DMS 273 (cell line): Measurements from ENCODE around the gene INPP4B.

ENCODE experiments used
- DNase-seq: peaks from one replicate; lab custom pipeline; 2025; ENCODE audit not compliant: unreplicated experiment; lab: John Stamatoyannopoulos, UW

Gene INPP4B

DNA sequence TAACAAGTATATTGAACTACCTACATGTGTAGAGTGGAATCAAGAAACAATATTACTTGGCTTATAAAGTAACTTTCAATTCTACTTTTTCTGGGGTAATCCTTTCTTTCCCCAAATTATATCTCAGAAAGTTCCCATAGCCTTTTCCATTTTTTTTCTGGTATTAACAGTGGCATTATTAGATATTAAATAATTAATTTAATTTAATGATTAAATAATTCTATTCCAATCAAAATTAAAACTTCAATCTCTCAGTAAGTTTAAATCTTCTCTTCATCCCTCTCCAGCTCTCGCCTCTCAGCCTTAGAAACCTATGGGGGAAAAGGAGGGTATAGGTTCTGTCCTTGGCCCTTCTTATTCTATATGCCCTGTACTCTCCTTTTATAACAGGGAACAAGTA lies 262.4 kb downstream of the INPP4B start:
- no peak for DNase-seq

DNA sequence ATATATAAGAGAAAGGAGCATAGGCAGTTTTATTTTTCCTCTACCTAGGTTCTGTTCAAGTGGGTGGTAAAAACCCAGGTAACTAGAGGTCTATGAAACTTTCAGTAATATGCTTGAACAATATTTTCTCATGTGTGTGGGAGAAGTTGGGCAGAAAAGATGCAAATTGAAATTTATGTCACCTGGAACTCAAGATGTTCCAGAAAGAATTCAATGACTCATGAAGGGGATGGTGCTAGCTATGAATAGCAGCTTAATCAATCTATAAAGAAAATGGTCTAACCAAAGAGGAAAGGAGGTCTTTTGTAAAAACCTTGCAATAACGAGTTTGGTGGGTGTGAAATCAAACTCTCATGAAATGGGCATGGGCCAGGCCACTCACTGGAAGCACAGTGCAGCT lies 263.8 kb downstream of the INPP4B start:
- no peak for DNase-seq

DNA sequence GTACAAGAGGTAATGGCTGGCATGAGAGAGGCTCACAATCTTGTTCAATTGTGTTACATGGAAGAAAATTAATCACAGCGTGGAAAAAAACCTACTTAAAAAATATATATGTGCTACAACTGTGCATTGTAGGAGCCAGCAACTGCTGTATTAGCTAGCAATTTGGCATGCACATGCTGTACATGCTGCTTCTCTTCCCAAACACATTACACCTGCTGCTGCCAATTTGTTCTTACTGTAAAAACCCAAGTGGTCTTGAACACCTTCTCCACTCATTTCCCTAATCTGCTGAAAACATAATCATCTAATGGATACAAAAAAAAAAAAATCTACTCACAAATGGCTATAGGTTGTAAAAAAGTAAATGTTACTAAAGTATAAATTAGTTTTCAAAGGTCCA lies 264.2 kb downstream of the INPP4B start:
- no peak for DNase-seq

DNA sequence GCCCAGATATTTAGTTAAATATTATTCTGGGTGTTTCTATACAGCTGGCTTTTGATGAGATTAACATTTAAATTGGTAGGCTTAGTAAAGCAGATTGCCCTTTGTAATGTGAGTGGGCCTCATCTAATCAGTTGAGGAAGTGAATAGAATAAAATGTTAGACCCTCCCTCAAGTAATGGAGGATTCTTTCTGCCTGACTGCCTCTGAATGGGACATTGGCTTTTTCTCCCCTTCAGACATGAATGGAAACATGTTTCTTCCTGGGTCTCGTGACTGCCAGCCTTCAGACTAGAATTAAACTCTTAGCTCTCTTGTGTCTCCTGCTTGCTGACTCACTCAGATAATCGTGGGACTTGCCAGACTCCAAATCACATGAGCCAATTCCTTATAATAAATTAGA lies 266.7 kb downstream of the INPP4B start:
- DNase-seq = no peak

DNA sequence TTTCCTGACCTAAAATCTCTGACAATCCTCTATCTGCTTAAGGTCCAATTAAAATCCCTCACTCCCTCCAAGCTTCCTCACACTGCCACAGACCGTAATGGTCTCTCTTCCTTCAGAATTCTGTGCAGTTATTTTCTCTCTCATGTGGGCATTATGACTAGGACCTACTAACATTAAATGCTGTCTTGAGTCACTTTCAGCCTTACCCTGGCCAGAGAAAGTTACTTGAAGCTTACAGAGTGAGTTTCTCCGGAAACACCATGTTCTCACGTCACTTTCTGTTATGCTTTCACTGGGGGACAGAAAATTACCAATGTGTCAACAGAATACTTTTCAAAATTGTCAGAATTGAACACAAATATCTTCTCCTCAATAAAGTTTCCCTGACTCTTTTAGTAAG lies 271.8 kb downstream of the INPP4B start:
- DNase-seq = no peak

DNA sequence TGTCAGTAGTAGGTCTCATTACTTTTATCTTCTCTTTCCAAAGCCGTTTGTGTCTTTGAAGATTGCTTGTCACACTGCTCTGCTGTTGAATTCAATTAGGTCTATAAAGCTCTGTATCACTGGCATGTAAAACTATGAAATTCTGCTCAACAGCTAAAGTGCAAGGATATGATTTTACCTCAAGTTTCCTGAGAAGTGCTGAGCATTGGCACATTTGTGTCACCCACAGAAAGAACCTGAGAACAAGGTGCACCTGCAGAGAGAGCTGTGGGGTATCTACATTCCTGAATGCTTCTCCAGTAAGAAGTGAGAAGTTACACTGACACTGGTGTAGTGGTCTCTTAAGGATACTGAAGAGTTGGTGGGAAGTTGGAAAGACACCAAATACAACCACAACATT lies 274.0 kb downstream of the INPP4B start:
- no peak for DNase-seq

DNA sequence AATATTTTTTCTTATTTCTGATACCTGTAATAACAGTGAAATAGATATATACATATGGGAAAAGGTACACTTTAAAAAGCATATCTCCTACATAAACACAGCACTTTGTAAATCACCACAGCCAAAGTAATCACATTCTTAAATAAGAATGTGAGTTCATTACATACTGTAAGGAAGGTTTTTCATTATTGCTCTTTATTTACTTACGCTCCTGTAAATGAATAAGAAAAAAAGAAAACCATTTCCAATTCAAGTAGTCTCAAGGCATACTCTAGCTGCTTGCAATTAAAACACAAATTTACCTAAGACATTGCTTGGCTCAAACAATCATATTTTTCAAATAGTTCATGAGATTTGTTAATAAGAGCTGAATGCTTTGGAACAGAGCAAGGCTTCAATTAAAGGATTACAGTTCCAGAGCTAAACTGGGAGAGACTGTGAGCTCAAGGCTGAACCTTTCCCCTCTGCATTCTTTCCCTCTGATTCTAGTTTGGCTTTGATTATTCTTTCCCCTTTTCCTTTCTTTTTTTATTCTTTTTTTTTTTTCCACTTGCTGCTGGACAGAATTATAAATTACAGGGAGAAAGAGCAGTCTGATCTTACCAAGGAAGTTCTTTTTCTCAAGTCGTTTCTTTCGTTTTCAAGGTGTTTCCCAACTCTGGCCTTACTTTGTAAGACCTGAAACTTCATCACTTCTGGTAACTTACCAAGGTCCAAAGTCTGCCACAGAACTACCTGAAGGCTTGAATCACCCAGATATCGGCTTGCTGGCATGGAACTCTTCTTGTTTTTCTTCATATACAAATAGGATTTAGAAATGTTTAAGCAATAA lies 278.3 kb downstream of the INPP4B start:
- DNase-seq = no peak

DNA sequence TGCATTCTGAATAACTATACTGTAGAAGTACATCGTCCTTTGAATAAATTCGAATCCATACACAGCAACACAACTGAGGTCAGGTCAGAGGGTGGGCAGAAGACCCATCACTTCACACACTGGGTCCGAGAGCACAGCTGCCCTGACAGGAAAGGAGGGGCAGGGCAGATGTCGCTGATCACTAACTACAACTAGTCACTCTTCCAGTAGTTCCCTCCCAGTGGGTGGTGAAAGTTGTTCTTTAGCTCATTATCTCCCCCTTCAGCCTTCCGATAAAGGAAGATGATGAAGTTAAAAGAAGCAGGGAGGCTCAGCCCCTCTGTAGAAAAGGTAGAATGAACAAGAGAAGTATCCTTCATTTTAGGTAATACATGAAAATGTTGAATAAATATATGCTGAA lies 278.9 kb downstream of the INPP4B start:
- DNase-seq = no peak

DNA sequence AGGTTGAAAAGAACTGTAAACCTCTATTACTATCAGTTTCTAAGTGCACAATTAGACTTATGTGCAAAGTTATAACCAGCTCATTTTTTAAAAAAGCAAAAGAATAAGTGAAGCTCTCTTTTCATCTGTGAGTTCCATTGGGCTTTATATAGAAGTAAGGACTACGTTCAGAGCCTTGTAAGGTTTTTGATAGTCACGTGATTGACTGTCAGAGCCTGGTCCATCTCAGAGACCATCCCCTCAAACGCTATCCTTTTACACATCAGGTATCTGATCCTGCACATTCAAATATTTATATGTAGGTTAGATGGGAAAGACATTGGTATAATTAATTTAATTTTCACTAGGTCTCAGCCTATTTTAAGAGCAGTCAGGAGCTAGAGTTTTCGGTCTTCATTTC lies 279.3 kb downstream of the INPP4B start:
- no peak for DNase-seq

DNA sequence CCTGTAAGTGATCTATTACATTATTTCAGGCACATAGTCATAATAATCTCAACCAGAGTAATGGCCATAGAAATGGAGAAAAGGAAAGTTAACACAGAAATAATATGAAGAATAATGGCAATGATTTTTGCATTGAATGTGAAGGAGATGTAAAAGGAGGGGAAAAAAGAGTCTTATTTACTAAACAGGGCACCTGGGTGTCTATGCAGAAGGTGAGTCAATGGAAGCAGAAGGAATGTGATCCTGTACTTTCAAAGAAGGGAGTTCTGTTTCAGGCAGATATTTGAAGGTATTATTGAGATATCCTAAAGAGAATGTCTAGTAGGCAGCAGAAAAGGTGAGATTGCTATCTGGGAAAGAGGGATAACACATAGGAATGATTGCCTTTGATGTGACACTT lies 279.9 kb downstream of the INPP4B start:
- no peak for DNase-seq

DNA sequence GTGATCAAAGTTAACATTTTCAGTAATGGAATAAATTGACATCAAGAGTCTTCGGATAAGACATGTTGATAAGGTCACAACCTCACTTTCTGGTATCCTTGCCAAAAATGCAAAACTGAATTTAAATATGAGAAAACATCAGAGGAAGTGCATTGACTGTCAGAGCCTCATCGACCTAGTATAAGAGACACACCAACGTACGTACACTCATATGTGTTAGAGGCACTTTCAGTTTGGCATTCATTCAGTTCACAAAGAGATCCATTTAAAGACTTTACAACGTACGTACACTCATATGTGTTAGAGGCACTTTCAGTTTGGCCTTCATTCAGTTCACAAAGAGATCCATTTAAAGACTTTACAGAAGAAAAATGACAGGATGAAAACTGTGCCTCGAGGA lies 280.3 kb downstream of the INPP4B start:
- DNase-seq = no peak

DNA sequence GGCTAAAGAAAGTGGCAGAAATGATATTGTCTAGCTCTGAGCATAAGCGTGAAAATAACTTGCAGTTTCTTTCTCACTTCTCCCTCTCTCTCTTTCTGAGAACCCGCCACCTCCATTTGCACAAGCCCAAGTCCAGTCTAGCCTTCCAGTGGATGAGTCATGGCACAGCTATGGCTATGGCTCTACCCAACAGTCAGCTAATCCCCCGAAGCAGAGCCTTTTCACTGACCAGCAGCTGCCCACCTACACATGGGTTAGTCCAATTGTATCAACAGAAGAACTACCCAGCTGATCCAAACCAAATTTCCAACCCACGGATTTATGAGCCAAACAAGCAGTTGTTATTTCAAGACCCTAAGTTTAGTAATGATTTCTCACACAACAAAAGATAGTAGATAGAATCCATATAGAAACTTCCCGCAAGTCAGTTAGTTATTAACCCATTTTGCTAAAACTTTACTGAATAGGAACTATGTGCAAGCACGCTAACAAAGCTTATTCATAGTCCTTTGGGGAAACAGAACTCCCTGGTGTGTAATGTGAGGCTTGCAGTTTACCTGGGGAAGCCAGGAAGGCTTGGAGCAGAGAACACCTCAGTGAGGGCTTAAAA lies 282.3 kb downstream of the INPP4B start:
- DNase-seq = no peak

DNA sequence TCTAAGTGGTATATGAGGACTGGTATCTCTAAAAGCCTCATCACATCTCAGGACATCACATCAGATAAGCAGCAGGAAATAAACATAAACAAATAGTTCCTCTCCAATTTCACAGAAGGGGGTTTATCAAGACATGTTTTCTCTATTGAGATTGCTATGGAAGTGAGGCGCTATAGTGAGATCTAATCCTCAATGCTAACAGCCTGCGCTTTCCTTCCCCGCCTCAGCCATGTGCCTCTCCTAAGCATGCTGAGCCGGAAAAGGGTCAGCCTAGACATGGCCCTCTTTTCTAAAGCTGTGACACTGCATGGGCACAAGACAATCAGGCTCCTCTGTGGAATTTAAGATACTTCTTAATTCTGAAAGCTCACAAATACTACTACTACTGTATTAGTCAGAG lies 286.1 kb downstream of the INPP4B start:
- no peak for DNase-seq

DNA sequence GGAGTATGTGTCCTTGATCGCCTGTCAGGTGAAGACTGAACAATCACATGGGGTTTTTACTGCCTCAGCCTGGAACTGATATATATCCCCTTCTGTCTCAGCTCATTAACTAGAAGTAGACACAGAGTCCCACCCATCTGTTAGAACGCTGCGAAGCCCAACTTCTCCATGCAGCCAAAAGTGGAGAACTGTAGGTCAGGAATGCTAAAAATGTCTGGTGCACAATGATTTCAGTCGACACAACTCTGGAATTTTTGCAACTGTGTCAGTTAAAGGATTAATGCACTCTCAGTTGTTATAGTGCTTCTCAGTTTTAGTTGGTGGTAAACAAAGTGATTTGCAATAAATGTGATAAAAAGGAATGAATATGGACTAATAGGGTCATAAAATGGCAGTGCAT lies 287.2 kb downstream of the INPP4B start:
- no peak for DNase-seq

DNA sequence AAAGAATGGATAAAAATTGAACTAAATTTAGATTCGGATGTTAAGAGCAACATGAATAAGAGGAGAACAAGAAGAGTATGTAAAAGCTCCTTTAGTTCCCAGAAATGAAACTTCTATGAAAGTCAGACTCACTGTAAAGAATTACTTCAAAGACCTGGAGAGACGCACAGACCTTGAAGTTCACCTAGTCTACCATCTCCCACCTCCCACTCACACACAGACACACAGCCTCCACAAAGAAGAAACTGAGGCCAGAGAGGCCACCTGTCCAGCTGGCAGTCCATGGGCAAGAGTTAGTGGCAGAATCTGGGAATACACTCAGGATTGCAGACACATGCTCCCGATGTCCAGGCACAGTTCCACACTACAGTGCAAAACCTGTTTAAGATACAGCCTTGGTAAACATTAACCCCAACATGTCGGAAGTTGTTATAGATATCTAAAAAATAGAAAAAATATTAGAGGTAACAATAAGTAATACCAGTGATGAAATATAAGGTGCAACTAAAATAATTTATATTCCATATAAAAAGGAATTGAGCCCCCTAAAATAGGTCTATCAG lies 288.8 kb downstream of the INPP4B start:
- no peak for DNase-seq

DNA sequence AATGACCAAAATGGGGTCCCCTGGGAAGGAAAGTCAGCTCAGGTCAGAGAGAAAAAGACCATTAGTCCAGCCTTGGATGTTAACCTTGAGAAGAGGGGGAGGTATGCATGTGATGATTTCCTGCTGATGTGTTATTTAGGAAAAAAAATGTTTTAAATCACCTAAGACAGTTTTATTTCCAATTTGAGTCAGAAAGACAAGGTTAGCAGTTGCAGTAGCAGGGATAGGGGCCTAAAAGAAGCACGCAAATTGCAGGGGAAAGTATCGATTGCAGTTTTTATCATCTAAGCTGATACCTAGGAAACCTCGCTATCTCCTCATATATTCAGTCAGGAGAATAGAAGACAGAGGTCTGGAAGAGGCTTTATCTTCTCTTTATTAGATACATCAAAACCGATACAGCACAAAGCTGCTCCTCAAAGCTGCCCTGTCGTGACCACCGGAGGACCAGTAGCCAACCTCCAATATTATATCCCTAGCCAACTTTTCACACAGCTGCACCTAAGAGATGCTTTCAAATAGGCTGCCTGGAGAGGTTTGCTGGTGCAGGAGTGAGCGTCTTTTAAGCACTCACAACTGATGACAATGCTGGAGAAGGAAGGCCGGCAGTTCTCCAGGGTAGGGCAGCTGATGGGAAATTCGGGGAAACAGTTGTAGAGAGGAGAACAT lies 289.4 kb downstream of the INPP4B start:
- DNase-seq = no peak

DNA sequence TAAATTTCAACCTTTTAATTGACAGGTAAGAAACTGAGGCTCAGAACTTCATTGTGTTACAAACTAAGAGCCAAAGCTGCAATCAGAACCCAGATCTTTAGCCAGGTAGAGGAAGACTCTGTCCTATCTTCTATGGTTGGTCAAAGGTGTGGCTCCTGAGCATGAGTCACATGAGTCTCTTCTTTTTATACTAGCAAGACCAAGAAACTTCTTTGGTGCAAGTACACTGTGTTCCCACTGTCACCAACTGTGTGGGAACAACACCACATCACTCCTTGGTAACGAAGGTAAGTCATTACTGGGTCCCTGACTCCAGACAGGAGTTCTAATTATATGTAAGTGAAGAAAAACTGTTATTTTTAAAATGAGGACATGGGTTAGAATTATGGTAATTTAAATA lies 290.1 kb downstream of the INPP4B start:
- DNase-seq = no peak

DNA sequence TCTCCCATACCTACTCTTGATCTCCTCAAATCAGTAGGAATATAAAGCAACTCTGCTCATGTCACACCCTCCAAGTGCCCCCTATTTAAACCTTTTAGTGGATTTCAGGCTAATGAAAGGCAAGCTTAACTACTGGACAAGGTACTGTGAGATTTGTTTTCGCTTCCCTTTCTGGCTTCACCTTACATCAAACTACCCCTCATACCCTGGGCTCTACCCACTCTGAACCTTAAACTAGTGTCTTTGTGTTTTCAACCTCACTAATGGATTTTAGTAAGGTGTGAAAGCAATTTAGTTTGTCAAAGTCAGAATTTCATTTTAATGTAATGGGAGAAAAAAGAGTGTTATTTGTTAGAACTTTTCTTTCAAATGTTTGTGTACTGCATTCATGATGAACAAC lies 291.7 kb downstream of the INPP4B start:
- no peak for DNase-seq

DNA sequence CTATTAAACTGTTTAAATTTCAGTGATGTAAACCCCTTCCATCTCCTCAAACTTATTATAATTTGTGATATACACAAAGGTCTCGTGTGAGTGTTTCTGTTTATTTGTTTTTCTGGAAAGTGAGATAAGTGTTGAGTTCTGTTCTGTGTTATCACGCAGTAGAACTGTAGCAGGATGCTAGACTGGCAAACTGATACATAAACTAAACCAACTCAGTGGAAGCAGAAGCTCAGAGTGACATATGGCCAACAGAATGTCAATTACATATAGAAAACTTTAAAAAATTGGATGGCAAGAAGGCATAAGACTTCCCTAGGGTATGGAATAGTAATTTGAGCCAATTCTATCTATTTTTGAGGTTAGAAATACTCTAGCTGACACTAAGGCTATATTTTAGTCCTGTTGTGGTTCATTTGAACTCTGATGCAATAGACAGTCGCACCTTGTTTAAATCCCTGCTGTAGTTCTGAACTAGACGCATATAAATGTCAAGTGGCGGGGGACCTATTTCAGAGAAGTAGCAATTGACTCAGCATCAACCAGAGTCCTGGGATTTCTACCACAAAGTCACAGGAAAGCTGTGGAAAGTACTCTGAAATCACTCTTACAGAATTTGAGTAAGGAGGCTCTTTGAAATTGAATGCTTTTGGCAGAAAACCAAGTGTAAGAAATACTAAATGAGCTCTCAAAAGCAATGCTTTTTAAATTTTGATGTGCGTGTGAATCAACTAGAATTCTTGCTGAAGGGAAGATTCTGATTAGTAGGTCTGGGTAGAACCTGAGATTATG lies 294.4 kb downstream of the INPP4B start:
- no peak for DNase-seq

DNA sequence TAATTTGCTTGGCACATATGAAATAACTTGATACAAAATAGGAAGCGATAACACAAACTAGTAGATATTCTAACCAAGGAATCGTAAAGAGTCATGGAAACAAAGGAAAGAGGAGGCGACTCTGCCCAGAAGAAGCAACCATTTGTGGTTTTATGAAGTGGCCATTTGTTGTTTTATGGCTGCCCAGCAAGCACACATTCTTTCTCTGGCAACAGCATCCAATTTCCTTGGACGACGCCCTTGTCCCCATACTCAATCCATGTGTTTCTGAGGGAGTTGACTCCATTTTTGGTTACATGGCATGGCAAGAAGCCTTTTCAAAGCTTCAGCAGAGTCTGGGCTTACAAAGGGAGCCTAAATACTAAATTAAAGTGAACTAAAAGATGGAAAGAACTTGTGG lies 295.1 kb downstream of the INPP4B start:
- DNase-seq = no peak

DNA sequence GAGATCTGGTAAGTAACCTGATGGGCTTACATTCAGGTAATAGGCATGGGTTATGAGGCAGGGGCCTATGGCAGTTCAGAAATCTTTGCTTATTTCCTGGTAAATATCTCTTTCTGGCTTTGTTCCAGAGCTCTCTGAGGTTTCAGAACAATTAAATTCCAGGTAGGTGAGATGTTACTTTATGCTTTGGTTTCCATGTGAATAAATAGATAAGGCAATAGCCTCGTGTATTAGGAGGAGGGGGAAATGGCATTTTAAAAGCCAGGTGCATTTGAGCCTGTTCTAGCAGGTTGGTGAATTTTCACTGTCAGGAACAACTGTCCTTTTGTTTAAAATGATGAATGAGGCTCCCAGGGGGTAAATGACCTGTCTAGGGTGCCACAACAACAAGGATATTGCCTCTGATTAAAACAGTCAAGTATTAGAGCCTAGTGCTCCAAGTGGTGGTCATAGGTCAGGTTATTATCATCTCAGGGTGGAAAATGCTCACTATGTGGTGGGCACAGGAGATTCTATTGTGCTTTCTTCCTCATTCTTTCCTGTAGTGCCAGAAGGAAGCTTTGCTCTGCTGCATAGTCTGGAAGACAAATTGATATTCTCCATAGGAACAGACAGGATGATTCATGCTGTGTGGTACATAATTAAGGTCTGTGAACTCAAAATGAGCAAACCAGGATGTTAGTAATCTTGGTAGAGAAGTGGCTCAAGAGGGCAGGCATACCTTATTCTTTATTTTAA lies 296.2 kb downstream of the INPP4B start:
- DNase-seq = no peak
